Fibroblast of mammary gland (primary cell): Measurements from ENCODE around the gene NDUFS6.

Experiments used
- DNase-seq: peaks from one replicate; pipeline ENCODE4 v3.0.0-alpha.2; 2010; ENCODE audit warnings: low read depth
- H3K4me3 ChIP-seq: 2 replicates; pipeline ENCODE4 v1.5.1; 2011; ENCODE audit warnings: low read depth, mild to moderate bottlenecking, low read length, moderate library complexity; ENCODE audit not compliant: control insufficient read depth
- CTCF ChIP-seq: conservative IDR thresholded peaks from 2 replicates; pipeline ENCODE4 v1.5.1; 2011; ENCODE audit warnings: low read depth, low read length, inconsistent platforms; ENCODE audit not compliant: control insufficient read depth, insufficient read depth

NDUFS6 gene

DNA sequence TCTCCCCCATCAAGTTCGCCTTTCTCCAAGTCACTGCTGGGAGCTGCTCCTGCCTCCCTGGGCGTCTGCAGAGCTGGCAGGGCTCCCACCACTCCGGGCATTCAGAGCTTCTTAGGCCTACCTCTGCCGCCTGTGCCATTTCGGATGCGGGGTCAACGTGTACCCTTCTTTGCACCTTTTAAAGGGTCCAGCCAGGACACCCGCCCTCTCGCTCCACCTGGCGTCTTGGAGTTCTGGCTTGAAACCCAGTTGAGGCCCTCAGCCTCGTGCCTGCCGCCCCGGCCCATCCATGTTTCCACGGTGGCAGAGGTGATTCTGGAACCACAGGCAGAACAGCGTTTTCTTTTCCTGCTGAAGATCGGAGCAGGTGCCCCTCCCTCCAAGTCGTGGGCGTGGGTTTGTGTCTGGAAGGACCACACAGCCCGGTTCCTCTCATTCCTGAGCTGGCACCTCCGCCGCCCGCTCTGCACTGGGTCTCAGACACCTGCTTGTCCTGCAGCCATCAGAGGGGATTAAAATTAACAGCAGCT, 32.9 kb downstream of the NDUFS6 start:
- H3K4me3 ChIP-seq: no peak overlapping the region
- DNase-seq: no peak
- no peak for TF ChIP-seq CTCF

DNA sequence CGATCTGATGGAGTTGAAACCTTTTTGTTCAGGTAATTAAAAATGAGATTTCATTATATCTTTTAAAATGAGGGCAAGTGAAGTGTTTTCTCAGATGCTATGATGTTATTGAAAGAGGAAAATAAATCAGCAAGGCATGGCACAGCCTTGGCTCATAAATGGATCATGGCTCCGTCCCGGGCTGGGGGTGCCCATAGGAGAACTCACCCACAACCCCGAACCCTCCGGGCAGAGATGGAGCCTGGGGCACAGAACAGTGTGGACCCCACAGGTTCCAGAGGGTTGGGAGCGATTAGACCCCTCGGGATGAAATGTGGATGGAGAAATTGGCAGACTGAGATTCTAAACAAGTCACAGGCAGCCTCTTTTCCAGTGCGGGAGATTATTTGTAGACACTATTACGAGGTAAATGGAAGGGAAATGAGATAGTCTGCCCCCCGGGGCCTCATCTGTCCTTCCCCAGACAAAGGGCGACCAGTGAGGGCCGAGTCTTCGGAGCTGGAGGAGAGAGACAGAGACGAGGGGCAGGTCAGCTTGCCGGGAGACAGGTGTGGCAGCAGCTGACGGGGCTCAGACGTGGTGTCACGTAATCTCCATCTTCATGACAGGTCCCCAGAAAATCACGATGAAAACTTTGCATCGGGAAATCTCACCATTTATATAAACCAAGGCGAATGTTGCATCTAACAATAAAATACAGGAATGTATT, 33.7 kb downstream of the NDUFS6 start:
- DNase-seq: no peak
- H3K4me3 ChIP-seq: no peak overlapping the region
- TF ChIP-seq CTCF: no peak

DNA sequence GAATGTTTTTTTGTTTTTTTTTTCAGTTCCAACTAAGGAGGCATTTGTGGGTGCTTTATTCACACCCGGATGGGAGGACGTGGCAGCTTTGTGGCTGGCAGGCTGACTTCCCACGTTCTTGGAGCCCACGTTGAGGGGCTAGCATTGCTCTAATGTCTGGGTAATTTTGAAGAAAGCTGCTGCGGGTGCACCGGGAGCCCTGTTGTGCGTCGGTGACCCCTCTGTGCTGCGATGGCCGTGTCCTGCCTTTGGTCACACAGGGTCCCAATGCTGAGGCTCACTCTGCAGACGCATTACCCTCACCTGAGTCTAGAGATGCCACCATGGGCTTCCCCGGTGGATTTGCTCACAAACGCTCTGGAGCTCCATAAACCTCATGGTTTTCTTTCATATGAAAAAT, 34.2 kb downstream of the NDUFS6 start:
- no peak for TF ChIP-seq CTCF
- H3K4me3 ChIP-seq: no peak overlapping the region
- DNase-seq: no peak

DNA sequence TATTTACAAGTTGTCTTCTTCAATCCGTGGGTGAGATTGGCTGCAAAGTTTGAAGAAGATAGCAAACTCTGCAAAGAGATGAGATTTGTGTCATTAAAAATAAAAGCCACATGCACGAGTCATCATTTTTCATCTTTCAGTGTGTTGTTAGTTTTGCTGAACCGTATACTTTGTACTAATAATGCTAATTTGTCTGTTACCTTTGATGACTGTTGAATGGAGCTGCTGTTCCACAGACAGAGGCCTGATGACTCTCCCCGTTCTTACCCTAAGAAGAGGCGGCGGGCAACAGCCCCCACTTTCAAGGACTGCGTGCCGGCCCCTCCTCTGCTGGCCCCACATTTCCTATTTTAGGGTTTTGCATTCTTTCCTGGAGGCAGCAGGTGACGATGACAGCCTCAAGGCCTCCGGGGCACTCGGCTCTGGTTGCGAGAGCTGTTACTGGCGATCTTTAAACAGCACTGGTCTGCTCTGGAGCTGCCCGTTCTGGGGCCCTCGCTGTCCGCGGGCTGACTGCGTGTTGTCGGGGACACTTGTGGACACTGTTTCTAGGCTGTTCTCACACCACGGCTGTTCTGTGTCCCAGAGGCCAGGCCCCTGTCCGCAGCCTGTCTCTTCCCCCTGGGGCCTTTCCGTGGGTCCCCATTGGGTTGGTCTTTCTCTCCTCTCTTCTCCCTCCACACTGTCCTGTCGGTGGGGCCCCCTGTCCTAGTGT, 35.1 kb downstream of the NDUFS6 start:
- DNase-seq: no peak
- no peak overlapping the region for H3K4me3 ChIP-seq
- TF ChIP-seq CTCF: no peak

DNA sequence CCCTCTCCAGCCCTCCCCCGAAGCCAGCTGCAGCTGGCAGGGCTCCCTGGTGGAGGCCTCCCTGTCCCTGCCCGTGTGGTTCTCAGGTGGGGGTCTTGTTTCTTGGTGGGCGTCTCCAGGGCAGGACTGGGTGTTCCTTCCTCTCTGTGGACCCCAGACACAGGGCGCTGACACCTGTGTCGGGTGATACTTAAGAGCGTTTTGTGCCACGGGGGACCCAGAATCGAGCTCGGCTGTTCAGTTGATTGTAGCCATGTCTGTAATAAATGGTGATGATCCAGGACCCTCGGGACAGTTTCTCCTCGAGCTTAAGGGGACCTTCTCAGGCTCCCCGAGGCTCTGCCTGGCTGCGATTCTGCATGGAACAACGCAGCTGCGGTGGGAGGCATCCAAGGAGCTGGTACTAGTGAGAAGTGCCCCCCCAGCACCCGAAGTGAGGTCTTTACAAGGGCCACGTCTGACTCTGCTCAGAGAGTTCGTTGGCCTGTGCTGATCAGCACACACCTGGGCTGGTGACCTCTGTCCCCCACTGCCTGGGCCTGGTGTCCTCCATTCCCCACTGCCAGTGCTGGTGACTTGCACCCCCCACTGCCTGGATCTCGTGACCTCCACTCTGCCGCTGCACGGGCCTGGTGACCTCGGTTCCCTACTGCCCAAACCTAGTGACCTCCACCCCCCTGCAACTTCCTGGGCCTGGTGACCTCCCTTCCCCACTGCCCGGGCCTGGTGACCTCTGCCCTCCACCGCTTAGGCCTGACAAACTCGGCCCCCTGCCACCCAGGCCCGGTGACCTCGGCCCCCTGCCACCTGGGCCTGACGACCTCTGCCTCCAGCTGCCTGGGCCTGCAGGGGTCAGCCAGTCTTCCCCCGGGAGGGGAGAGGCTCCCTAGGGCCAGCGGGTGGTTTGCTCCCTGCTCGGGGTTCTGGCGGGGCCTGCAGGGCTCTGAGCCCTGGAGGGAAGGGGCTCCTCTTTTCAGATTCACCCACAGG, 36.0 kb downstream of the NDUFS6 start:
- DNase-seq: no peak
- no peak for TF ChIP-seq CTCF
- no peak overlapping the region for H3K4me3 ChIP-seq

GRCh38 chr5:1838013-1838412, 36.8 kb downstream of the NDUFS6 start:
- TF ChIP-seq CTCF: no peak
- H3K4me3 ChIP-seq: no peak overlapping the region
- no peak for DNase-seq
